Vagina (tissue), 2 donors: Measurements from ENCODE around the gene SULF2. TPM values are rescaled to one million over a fixed set of nuclear protein-coding genes. Genes with fewer than 3 reads are reported as not detected.
"Not testable (repeated sequence)": the region's sequence is repeated elsewhere in the genome, so short reads cannot be mapped to it uniquely, and the experiment has no call there.

ENCODE experiments used
- DNase-seq, 2 donors: peaks; one replicate each; pipeline ENCODE4 v3.0.0-alpha.2; 2017; ENCODE audit errors: extremely low spot score in 2 of 2
- H3K27ac ChIP-seq: fragments of 200-600 bp; sonication (generic); one replicate; pipeline ENCODE4 v1.5.1; 2019
- H3K27me3 ChIP-seq: fragments of 200-600 bp; sonication (generic); one replicate; pipeline ENCODE4 v1.5.1; 2019
- H3K36me3 ChIP-seq, 2 donors: fragments of 200-600 bp; sonication (generic); one replicate each; pipeline ENCODE4 v1.5.1; 2017 to 2019
- H3K4me1 ChIP-seq: fragments of 200-600 bp; sonication (generic); one replicate; pipeline ENCODE4 v1.5.1; 2019
- H3K4me3 ChIP-seq, 2 donors: fragments of 200-600 bp; sonication (generic); 1 replicate in 1 of 2; 2 replicates in 1 of 2; pipeline ENCODE4 v1.5.1; 2016 to 2019
- H3K9me3 ChIP-seq: fragments of 200-600 bp; sonication (generic); one replicate; pipeline ENCODE4 v1.5.1; 2019
- POLR2A ChIP-seq, 2 donors: fragments of 450-650 bp; IDR thresholded peaks; one replicate each; pipeline ENCODE4 v1.6.1; 2017; ENCODE audit warnings: antibody characterized with exemption in 2 of 2, mild to moderate bottlenecking in 2 of 2, moderate library complexity in 2 of 2
- POLR2AphosphoS5 ChIP-seq, 2 donors: sonication (generic); formaldehyde crosslinking; IDR thresholded peaks; one replicate each; pipeline ENCODE4 v1.9.0; 2017; ENCODE audit warnings: antibody characterized with exemption in 2 of 2, mild to moderate bottlenecking in 2 of 2, low read depth in 1 of 2; ENCODE audit not compliant: insufficient read depth in 1 of 2
- intact Hi-C: fragments of 100-400 bp; cut with DNase I; formaldehyde crosslinking; loops from one replicate; pipeline ENCODE4 v1.15.1; 2023
- total RNA-seq: library from RNA; depleted of rRNA; stranded (reverse); fragments of >200 nt; gene quantifications from one replicate; pipeline ENCODE4 v1.2.3, GENCODE V29; 2016
- TF ChIP-seq, protein P1 (sequence below), 3 experiments: fragments of 450-650 bp in 2 of 3; fragments of 200-600 bp in 1 of 3; sonication (generic) in 1 of 3; IDR thresholded peaks; one replicate each; pipeline ENCODE4 v1.5.1; 2017 to 2019; ENCODE audit warnings: antibody characterized with exemption in 3 of 3, mild to moderate bottlenecking in 2 of 3, moderate library complexity in 2 of 3

Gene SULF2
- total RNA-seq, 1 donor from 2014 or later: 157 TPM

DNA sequence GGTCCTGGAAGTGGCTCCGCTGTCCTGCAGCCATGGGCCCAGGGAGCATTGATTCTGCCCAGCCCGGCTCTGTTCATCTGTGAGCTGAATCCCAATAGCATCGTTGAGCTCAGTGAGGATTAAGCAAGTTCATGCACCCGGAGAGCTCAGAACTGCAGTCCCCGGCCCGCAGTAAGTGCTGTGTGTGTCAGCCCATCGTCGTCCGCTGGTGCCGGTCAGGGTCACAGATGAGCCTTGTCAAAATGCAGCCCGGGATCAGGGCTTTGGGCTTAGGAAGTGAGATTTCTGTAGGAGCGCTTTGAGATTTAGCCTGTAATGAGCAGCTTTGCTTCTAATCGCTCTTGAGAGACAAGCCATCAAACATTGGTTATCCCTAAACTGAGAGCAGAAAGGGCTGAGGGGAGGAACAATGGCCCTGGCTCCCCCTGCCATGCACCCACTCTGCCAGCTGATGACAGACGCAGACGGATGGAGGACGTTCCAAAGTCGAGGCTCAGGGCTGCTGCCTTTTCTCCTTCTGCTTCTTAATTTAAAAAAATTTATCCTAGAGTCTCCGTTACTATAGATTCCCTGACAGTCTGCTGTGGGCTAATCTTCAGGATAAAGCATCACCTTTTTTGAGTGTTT is 25.6 kb upstream of the SULF2 start:
- peaks cover 19% of the 10 kb centered on the region for H3K4me1 ChIP-seq
- no peak for TF ChIP-seq POLR2AphosphoS5 (IDR thresholded peaks at IDR 0.05; ENCODE audit: insufficient read depth in 1 of 2, low read depth in 1 of 2)
- TF ChIP-seq, protein P1, sequence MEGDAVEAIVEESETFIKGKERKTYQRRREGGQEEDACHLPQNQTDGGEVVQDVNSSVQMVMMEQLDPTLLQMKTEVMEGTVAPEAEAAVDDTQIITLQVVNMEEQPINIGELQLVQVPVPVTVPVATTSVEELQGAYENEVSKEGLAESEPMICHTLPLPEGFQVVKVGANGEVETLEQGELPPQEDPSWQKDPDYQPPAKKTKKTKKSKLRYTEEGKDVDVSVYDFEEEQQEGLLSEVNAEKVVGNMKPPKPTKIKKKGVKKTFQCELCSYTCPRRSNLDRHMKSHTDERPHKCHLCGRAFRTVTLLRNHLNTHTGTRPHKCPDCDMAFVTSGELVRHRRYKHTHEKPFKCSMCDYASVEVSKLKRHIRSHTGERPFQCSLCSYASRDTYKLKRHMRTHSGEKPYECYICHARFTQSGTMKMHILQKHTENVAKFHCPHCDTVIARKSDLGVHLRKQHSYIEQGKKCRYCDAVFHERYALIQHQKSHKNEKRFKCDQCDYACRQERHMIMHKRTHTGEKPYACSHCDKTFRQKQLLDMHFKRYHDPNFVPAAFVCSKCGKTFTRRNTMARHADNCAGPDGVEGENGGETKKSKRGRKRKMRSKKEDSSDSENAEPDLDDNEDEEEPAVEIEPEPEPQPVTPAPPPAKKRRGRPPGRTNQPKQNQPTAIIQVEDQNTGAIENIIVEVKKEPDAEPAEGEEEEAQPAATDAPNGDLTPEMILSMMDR (IDR thresholded peaks at IDR 0.05): no peak
- TF ChIP-seq POLR2A (IDR thresholded peaks at IDR 0.05): no peak
- no peaks in the 10 kb centered on the region for H3K36me3 ChIP-seq
- no peaks in the 10 kb centered on the region for H3K9me3 ChIP-seq
- H3K27me3 ChIP-seq: no peaks in the 10 kb centered on the region
- intact Hi-C loops: no loop called here
- no peak overlapping the region for H3K27ac ChIP-seq
- H3K4me3 ChIP-seq: no peak overlapping the region
- DNase-seq: no peak

DNA sequence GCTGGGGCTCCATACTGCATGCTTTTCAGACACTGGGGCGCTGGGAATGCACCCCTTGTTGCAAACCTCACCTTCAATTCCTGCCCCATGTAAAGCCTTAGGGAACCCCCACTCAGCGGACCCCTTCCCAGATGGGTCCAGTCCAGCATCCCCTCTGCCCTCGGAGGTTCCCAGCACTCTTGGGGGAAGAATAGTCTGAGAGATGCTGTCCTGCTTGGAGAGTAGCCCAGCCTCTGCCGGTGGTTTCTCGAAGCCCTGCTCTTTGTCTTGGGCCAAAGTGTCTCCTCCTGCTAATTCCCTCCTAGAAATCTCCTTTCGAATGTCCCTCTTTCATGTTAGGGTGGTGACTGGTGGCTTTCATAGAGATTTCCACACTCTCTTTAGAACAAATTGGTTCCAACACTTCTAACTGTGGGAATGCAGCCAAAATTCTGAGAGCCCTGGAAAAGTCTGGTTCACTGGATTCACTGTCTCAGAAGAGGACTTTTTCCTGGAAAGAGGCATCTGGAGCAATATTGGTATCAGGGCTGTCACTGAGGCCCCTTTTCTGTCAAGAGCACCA is 24.9 kb upstream of the SULF2 start:
- Histone ChIP-seq H3K27ac (no peak overlapping the region), H3K27me3 (no peaks in the 10 kb centered on the region), H3K4me1 (peaks cover 19% of the 10 kb centered on the region), H3K36me3 (no peaks in the 10 kb centered on the region), H3K9me3 (no peaks in the 10 kb centered on the region), H3K4me3 (no peak overlapping the region)
- no peak for DNase-seq
- intact Hi-C loops: no loop called here
- no peak for TF ChIP-seq POLR2A (IDR thresholded peaks at IDR 0.05)
- no peak for TF ChIP-seq POLR2AphosphoS5 (IDR thresholded peaks at IDR 0.05; ENCODE audit: insufficient read depth in 1 of 2, low read depth in 1 of 2)
- TF ChIP-seq, protein P1 (IDR thresholded peaks at IDR 0.05): no peak

DNA sequence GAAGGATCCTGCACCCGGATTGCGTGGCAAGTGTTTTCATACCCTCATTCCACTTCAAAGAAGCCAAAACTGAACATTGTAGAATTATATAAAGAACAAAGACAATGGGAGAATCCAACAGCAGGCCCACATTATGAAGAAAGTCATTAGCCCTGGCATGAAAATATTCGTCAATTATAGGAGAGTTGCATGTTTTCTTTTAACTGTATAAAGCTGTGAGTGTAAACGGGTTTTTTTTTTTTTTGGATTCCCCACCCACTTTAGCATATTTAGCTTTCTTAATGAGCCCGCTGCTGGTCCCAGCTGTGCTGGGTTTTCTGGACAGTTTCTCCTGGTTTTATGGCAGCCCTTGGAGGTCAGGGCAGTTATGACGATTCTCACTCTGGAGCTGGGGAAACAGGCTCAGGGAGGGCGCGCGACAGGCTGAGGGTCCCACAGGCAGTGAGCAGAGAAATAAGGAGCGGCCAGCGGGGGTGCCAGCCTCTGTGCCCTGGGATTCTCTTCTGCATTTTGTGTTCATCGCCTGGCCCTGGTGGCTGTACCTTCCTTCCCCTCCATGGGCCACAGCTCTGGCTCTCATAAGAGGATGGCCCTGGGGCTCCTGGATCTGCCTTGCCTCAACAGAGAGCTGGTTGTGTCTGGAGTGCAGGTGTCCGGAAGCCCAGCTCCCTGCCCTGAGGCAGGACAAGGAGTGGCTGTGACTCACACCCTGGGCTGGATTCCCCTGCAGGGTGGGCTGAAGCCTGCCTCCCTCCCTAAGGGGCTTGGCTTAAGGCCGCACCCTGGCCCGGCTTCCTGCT is 24.1 kb upstream of the SULF2 start:
- H3K27ac ChIP-seq: no peak overlapping the region
- no peak for TF ChIP-seq POLR2AphosphoS5 (IDR thresholded peaks at IDR 0.05; ENCODE audit: insufficient read depth in 1 of 2, low read depth in 1 of 2)
- TF ChIP-seq, protein P1 (IDR thresholded peaks at IDR 0.05): no peak
- no peak for TF ChIP-seq POLR2A (IDR thresholded peaks at IDR 0.05)
- H3K4me3 ChIP-seq: no peak overlapping the region
- H3K27me3 ChIP-seq: no peaks in the 10 kb centered on the region
- H3K36me3 ChIP-seq: no peaks in the 10 kb centered on the region
- intact Hi-C loops: no loop called here
- no peak for DNase-seq
- peaks cover 19% of the 10 kb centered on the region for H3K4me1 ChIP-seq
- no peaks in the 10 kb centered on the region for H3K9me3 ChIP-seq

DNA sequence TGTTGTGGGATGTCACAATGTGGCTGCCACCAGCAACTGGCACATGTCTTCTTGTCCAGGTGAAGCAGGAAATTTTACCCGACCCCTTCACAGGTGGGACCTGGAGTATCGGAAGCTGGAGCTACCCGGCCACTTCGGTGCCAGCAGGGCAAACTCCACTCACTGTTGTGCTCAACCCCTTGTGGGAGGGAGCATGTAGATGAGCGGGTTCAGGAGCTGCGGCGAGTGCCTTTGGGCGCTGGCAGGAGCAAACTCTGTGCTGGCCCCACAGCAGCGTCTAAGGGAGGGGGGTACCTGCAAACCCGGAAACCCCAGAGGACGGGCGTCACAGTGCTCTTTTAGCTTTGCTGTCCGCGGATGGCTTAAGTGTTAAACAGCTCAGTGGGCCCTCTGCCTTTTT is 20.7 kb upstream of the SULF2 start:
- Histone ChIP-seq H3K9me3 (no peaks in the 10 kb centered on the region), H3K4me1 (peaks cover 19% of the 10 kb centered on the region), H3K4me3 (no peak overlapping the region), H3K36me3 (no peaks in the 10 kb centered on the region), H3K27ac (no peak overlapping the region), H3K27me3 (no peaks in the 10 kb centered on the region)
- TF ChIP-seq POLR2A (IDR thresholded peaks at IDR 0.05) (no peak), POLR2AphosphoS5 (IDR thresholded peaks at IDR 0.05; ENCODE audit: insufficient read depth in 1 of 2, low read depth in 1 of 2) (no peak)
- TF ChIP-seq, protein P1 (IDR thresholded peaks at IDR 0.05): no peak
- intact Hi-C loops: no loop called here
- no peak for DNase-seq

DNA sequence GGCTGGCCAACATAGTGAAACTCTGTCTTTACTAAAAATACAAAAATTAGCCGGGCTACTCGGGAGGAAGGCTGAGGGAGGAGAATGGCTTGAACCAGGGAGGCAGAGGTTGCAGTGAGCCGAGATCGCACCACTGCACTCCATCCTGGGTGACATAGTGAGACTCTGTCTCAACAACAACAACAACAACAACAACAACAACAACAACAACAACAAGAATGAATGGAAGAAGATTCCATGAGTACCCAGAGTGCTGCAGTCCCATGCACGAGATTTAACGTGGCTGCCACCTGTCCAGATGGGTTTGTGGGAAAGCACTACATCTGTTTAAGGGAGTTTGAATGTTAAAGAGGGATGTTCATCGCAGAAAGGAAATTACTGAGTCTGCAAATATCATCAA is 19.7 kb upstream of the SULF2 start:
- intact Hi-C loops: not testable (repeated sequence)

DNA sequence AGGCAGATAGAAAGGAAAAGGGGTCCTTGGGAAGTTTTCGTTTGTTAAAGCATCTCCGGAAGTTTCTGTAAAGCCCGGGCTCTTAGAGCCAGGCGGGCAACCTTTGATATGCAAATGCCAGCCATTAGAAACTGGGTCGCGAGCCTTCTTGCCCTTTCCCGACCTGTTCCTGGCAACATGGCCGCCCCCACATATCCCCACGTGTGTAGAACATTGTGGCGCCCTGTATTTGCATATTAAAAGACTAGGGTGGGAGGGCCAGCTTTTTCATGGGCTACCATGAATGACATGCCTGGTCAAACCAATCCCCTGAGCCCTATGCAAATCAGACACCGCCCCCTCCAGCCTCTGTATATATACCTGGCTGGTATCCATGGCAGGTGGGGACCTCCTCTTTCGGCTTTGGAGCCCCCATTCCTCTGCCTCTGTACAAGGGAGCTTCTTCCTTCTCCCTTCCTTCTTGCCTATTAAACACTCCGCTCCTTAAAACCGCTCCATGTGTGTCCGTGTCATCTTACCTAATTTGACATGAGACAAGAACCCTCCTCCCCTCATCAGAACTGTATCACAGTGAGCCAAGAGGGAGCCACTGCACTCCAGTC is 19.0 kb upstream of the SULF2 start:
- intact Hi-C loops, DNase-seq, H3K36me3 ChIP-seq, H3K27ac ChIP-seq, H3K4me3 ChIP-seq, H3K9me3 ChIP-seq, H3K27me3 ChIP-seq: not testable (repeated sequence)
- H3K4me1 ChIP-seq: peaks cover 20% of the 10 kb centered on the region

More for the DNA sequence above, 19.7 kb upstream of the SULF2 start:
- H3K9me3 ChIP-seq, H3K36me3 ChIP-seq, H3K4me3 ChIP-seq, H3K27me3 ChIP-seq, DNase-seq, H3K27ac ChIP-seq: not testable (repeated sequence)
- peaks cover 24% of the 10 kb centered on the region for H3K4me1 ChIP-seq
